Pancreas (tissue), 10 donors: ENCODE data around the gene PPT2. TPM values are rescaled to one million over a fixed set of nuclear protein-coding genes. Genes with fewer than 3 reads are reported as not detected.

Source experiments
- ATAC-seq, 4 donors: fragments of 200-7000 bp; cut with Tn5 transposase; one replicate each; pipeline versions ENCODE4 v1.8.0 to v1.9.1; 2020; ENCODE audit warnings: mild to moderate bottlenecking in 4 of 4, moderate library complexity in 4 of 4
- DNase-seq, 6 donors: peaks; one replicate each; pipeline ENCODE4 v3.0.0-alpha.2; 2020
- FAIRE-seq: peaks from 2 replicates; lab custom pipeline; 2012; peaks lifted over from hg19 to GRCh38; lab: Jason Lieb, UNC
- H3K27ac ChIP-seq, 4 donors: fragments of 200-600 bp; sonication (generic); 1 replicate in 3 of 4; 2 replicates in 1 of 4; pipeline versions ENCODE4 v1.5.0 to v1.8.0; 2020
- H3K27me3 ChIP-seq, 4 donors: fragments of 200-600 bp; one replicate each; pipeline ENCODE4 v1.8.0; 2021
- H3K36me3 ChIP-seq, 3 donors: fragments of 200-600 bp; sonication (generic) in 1 of 3; one replicate each; pipeline versions ENCODE4 v1.5.0 to v1.8.0; 2020 to 2021
- H3K4me1 ChIP-seq, 3 donors: fragments of 200-600 bp; one replicate each; pipeline ENCODE4 v1.8.0; 2021
- H3K4me3 ChIP-seq, 4 donors: fragments of 200-600 bp; sonication (generic) in 2 of 4; one replicate each; pipeline versions ENCODE4 v1.5.0 to v1.8.0; 2020 to 2021
- H3K9me3 ChIP-seq, 4 donors: fragments of 200-600 bp; one replicate each; pipeline ENCODE4 v1.8.0; 2021
- WGBS, 2 donors: extraction: QIAGEN DNeasy Blood & Tissue Kit; methylation state at CpG; one replicate each; pipeline ENCODE4 v1.1.7; 2013; 5-methylcytosine and 5-hydroxymethylcytosine counted together
- intact Hi-C, 3 donors: fragments of 100-400 bp; cut with DNase I; formaldehyde crosslinking; loops; one replicate each; pipeline versions ENCODE4 v1.11.1 to v1.14.2; 2022
- polyA plus RNA-seq, 2 donors: library from polyadenylated mRNA; stranded (reverse); fragments of 200-250 nt; gene quantifications; one replicate each; pipeline ENCODE4 v1.2.3, GENCODE V29; 2013
- total RNA-seq, 6 donors: library from RNA; stranded (reverse); fragmentation: NEBNext Ultra II Directional in 4 of 6; extraction: Animal tissue kit (Norgen Biotek cat#: 25700) in 4 of 6; gene quantifications; one replicate each; pipeline versions ENCODE4 v1.2.1 to v1.2.4, GENCODE V29; 2021 to 2023
- TF ChIP-seq, protein P1 (sequence below), 4 donors: fragments of 200-600 bp; sonication (generic) in 3 of 4; IDR thresholded peaks; one replicate each; pipeline versions ENCODE4 v1.5.0 to v1.8.0; 2021; ENCODE audit warnings: antibody characterized with exemption in 4 of 4
- donor health status: healthy with polysubstance abuse.
- donor health status: DM: no; HTN: no; CAD: no; lungs with moderate emphysema.
- donor health status: DM: no; HTN: no; CAD: no.
- donor health status: control.
- donor health status: control.
- donor health status: Bipolar disorder and iron deficiency.
- donor health status: DM: yes; HTN: yes; CAD: no.
- donor health status: DM: no; HTN: no; CAD: no.
- donor health status: DM: no; HTN: no; CAD: no.
- donor health status: DM: yes; HTN: yes; CAD: no.

Gene PPT2
- total and polyA plus RNA-seq, 8 donors = 5.6 to 13.9 (median 8.4) TPM

DNA sequence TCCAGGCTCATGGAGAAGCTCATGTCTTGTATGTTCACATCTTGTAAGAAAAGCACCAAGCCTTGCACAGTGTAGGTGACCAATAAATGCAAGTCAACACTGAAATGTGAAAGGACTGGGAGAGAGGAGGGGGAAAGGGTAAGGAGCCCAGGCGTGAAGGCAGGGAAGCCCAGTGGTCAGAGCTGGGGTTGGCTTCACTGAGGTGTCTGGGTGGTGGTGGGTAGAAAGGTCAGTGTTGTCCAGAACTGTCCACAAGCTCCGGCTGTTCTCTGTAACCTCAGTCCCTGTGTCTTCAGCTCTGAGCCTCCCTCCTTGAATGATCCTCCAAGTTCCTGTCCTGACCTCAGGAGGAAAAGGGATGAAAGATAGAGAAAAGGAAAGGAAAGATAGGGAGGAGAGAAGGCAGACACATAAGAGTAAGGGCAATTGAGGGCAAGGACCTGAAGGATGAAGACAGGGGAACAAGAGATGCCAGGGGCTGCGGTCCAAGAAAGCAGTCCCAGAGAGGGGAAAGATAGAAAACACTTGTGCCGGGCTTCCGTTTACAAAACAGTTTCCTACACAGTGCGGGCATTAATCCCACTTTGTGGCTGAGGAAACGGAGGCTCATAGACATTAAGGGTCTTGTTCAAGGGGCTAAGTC lies 42.4 kb upstream of the PPT2 start:
- 63 to 66% methylated on average over 7 of the region's 7 CpGs for WGBS, 2 donors
- peaks cover 0 to 10% (median 0%) of the 10 kb centered on the region in 3 donors for H3K36me3 ChIP-seq
- no peak overlapping the region for H3K4me3 ChIP-seq
- no peak for FAIRE-seq
- H3K4me1 ChIP-seq = peaks cover 0 to 8% (median 0%) of the 10 kb centered on the region in 3 donors
- TF ChIP-seq, protein P1, sequence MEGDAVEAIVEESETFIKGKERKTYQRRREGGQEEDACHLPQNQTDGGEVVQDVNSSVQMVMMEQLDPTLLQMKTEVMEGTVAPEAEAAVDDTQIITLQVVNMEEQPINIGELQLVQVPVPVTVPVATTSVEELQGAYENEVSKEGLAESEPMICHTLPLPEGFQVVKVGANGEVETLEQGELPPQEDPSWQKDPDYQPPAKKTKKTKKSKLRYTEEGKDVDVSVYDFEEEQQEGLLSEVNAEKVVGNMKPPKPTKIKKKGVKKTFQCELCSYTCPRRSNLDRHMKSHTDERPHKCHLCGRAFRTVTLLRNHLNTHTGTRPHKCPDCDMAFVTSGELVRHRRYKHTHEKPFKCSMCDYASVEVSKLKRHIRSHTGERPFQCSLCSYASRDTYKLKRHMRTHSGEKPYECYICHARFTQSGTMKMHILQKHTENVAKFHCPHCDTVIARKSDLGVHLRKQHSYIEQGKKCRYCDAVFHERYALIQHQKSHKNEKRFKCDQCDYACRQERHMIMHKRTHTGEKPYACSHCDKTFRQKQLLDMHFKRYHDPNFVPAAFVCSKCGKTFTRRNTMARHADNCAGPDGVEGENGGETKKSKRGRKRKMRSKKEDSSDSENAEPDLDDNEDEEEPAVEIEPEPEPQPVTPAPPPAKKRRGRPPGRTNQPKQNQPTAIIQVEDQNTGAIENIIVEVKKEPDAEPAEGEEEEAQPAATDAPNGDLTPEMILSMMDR (IDR thresholded peaks at IDR 0.05) = no peak
- intact Hi-C loops = loop anchor here in 1 of 3 donors (10.0 kb wide), 1 partner anchor 53 kb away; the partner anchor contains the start of gene EGFL8
- no peak for DNase-seq
- H3K27ac ChIP-seq = no peak overlapping the region
- no peak for ATAC-seq
- no peaks in the 10 kb centered on the region for H3K27me3 ChIP-seq
- H3K9me3 ChIP-seq = no peaks in the 10 kb centered on the region

DNA sequence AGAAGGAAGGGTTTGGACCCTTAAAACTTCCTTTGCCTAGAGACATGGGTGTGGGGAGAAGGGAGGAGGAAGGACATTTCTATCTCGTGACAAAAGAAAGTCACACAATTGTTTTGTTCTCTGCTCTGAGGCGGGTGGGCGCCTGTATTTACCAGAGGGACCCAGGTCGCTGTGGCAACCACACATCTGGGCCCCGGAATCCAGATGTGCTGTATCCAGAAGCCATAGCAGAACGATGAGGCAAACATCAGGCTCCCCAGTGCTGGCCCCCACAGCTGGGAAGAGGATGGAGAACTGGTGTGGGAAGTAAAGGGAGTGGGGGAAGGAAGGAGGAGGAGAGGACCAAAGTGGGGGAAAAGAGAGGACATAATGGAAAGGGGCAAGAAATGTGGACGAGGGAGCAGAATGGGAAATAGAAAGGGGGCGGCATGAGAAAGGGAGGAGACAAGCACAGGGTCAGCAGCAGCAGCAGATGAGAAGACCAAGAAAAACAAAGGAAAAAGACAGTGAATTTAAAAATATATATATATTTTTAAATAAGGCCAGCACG lies 41.4 kb upstream of the PPT2 start:
- ATAC-seq (no peak), FAIRE-seq (no peak), DNase-seq (no peak)
- intact Hi-C loops = loop anchor here in 1 of 3 donors (10.0 kb wide), 1 partner anchor 52 kb away; the partner anchor contains the start of gene EGFL8
- H3K27ac ChIP-seq = no peak overlapping the region
- TF ChIP-seq, protein P1 (IDR thresholded peaks at IDR 0.05) = no peak
- H3K4me3 ChIP-seq = no peak overlapping the region
- H3K36me3 ChIP-seq = peaks cover 0 to 18% (median 0%) of the 10 kb centered on the region in 3 donors
- WGBS, 2 donors = 58 to 76% methylated on average over 9 of the region's 9 CpGs
- H3K4me1 ChIP-seq = peaks cover 0 to 8% (median 0%) of the 10 kb centered on the region in 3 donors
- H3K9me3 ChIP-seq = no peaks in the 10 kb centered on the region
- no peaks in the 10 kb centered on the region for H3K27me3 ChIP-seq

- Histone ChIP-seq H3K9me3 (no peaks in the 10 kb centered on the region), H3K4me1 (peaks cover 0 to 5% (median 0%) of the 10 kb centered on the region in 3 donors), H3K36me3 (peaks cover 0 to 29% (median 4%) of the 10 kb centered on the region in 3 donors), H3K27me3 (no peaks in the 10 kb centered on the region), H3K4me3 (no peak overlapping the region), H3K27ac (no peak overlapping the region)
- TF ChIP-seq, protein P1 (IDR thresholded peaks at IDR 0.05) = no peak
- 55 to 66% methylated on average over 9 of the region's 9 CpGs for WGBS, 2 donors
- DNase-seq (peak in 5 of 6 donors; percentile 60 to 76 (median 68)), ATAC-seq (peak; percentile 35 to 69 (median 64)), FAIRE-seq (no peak)
- intact Hi-C loops = loop anchor here in 1 of 3 donors (10.0 kb wide), 1 partner anchor 51 kb away; the partner anchor contains the start of gene EGFL8
These were observed 40.3 kb upstream of the PPT2 start for GRCh38 chr6:32113386-32114352.

- Histone ChIP-seq H3K4me3 (no peak overlapping the region), H3K36me3 (peaks cover 0 to 30% (median 4%) of the 10 kb centered on the region in 3 donors), H3K9me3 (no peaks in the 10 kb centered on the region), H3K27me3 (no peaks in the 10 kb centered on the region), H3K27ac (no peak overlapping the region), H3K4me1 (peaks cover 0 to 10% (median 0%) of the 10 kb centered on the region in 3 donors)
- TF ChIP-seq, protein P1 (IDR thresholded peaks at IDR 0.05) = no peak
- DNase-seq = no peak
- no peak for ATAC-seq
- 90 to 91% methylated on average over 8 of the region's 8 CpGs for WGBS, 2 donors
- intact Hi-C loops = loop anchor here in 1 of 3 donors (10.0 kb wide), 1 partner anchor 50 kb away; the partner anchor contains the start of gene EGFL8
- FAIRE-seq = no peak
These were observed 39.1 kb upstream of the PPT2 start for GRCh38 chr6:32114796-32115195.
